GM19025 (cell line): Measurements from ENCODE around the gene FLT3.

ENCODE experiments used
- ATAC-seq: cut with Tn5 transposase; IDR thresholded peaks from one replicate; pipeline ENCODE4 v1.9.1; 2021; ENCODE audit warnings: mild to moderate bottlenecking, low read depth, moderate library complexity; ENCODE audit not compliant: unreplicated experiment

FLT3 gene

DNA sequence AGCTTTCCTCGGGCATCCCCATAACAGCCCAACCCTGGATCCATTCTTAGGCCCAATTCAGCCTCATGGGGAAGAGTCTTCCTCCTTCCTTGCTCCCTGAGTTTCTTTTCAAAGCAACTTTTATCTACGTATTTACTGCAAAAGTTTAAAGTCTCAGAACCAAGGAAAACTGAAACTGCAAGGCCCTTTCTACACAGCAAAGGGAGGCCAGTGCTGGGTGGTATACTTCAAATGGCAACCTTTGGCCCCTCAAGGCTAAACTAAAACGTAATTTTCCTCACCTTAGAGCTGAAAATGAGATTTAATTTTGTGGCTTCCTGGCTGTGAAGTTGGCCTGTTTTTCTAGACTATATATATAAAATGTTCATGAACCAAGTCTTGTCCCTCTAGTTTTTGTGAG is 136.9 kb downstream of the FLT3 start:
- no peak for ATAC-seq

GRCh38 chr13:27962982-27963381 is 137.4 kb downstream of the FLT3 start:
- ATAC-seq: no peak

DNA sequence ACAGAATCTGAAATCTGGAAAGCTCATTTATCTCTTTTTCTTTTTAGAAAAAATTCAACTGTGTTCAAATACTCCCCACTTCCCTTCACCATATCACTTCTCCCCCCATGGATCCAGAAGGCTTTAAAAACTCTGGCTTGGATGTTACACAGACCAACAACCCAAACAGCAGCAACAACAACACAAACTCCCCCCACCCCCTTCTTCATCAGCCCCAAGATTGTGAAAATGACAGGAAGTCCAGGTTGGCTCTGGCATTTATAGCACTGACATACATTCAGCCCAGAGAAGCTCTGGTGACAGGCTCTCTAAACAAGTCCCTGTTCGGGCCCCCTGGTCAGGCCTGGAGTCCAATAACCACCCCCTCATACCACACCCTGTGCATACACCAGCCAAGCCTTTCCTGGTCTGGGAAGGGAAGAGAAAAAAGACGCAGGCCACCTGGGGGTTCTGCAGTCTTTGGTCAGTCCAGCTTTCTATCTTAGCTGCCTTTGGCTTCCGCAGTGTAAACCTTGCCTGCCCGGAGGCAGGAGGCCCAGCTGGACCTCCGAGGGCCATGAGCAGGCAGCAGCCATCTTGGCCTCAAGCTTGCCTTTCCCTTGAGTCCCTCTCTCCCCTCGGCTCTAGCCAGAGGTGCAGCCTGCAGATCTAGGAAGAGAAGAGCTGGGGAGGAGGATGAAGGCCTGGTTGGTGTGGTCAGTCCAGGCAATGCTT is 138.1 kb downstream of the FLT3 start:
- no peak for ATAC-seq

DNA sequence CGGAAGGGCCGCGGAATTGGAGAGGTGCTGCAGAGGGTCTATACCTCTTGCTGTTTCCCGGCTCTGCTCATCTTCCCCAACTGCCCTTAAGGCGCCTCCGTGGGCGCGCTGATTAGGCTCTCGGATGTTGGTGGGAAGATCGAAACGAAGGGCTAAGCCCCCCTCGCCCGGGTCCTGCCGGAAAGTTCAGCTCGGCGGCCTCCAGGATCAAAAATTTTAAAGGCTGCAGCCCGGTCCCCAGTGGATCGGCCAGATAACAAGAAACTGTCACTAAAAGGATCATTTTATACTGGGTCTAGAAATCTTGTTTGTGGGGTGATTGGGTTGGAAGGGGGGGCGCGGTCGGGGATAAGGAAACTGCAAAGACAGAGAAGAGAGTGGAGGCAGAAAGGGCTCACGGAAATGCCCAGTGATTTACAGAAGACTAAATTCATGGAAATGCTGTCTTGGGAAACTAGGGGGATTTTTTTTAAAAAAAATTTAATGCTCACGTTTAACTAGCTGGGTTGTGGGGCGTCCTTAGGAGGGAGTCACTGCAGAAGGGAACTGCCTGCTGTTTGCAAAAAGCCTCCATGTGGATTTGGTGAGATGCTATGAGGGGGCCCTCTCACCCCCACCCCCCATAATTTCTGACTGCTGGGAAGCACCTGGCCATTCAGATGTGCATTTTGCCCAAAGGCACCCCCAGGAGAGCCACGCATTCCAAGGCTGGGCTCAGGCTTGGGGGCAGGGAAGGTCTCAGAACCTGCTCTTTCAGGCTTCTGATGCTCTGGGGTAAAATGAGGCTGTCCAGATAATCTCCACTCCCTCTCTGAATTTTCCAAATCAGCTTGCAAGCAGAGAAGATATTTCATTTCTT is 138.9 kb downstream of the FLT3 start:
- ATAC-seq: no peak

- no peak for ATAC-seq
These were observed 139.8 kb downstream of the FLT3 start for GRCh38 chr13:27960362-27961226.

DNA sequence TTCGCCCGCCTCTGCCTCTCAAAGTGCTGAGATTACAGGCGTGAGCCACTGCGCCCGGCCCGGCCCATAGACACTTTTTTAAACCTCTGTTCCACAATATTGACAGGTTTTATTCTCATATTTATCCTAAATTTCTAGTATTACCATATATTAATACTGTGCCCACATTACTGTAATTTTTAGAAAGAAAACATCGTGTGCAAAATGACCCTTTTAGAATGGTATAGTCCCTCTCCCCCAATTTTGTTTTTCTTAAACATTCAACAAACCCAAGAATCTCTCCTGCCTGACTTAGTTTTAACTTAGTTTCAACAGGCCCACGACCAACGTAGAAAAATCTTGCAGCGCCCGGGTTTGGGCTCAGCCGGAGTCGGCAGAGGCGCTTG is 140.4 kb downstream of the FLT3 start:
- ATAC-seq: no peak

- no peak for ATAC-seq
These were observed 143.6 kb downstream of the FLT3 start for GRCh38 chr13:27956576-27957300.

DNA sequence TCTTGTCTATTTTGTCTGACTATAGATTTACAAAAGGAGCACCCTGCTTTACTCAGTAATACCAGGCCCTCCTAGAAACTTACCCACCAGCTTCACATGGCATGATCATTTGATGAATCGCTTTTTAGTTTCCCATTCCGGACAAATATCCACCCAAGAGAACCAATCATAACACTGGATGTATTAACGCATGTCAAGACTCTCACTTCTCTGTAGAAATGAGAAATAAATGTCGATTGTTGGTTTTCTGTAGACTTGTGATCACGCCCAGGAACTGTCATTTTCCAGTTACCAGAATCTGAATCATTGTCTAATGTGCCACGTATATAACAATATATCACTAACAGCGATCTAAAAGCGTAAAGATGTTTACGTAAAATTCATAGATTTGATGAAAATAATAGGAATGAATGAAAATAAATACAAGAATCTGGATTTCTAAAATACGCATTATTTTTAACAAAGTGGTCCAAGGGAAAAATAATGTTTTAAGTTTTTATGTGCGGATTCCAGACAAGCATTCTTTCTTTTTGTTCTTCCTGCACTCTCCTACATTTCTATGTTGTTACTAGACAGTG is 145.3 kb downstream of the FLT3 start:
- no peak for ATAC-seq

DNA sequence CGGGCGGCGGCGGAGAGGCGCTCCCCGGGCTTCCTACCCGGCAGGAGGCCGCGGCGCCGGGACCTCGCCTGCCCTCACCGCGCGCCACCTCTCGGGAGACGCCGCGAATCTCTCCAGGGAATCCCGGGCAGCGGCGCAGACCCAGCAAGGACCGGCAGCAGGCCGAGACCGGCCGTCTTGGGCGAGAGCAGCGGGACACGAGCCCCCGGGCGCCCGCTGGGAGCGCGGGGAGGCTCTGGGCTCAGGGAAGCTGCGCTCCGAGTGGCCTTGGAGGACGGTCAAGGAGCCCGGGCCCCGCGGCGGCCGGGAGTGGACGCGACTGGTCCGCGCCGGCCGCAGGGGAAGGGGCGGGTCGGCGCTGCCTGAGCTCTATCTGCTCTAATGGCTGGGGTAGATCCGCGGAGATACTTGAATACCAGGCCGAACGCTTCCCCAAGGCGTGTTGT is 145.9 kb downstream of the FLT3 start:
- no peak for ATAC-seq

DNA sequence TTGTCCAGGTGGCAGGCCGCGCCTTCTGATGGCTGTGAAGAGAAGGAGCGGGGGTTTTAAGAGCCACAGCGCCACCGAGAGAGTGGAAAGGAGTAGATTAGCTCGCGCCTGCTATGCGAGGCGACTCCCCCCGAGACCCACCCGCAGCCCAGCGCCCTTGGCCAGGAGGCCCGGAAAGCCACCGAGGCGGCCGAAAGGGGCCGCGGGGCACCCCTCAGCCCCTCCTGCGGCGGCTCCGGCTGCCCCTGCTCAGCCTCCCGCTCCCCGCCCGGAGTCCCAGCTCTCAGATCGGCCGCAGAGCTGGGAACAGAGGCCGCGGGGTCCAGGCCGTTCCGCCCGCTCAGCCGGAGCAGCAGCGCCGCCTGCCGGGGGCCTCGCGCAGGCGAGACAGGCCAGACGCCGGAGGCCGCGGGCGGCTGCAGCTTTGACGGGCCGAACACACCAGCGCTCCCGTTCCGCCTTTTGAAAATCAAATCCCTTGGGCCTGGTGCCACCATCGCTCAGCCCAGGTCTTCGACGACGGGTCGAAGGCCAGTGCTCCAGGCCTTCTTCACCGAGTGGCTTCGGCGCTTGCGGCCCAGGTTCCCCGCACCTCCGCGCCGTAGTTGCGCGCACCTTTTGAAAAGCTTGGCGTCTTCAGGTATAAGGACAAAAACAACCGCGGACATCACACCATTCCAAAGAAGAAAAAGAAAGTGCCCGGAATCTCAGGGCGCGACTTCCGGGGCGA is 146.5 kb downstream of the FLT3 start:
- peak; percentile 76 for ATAC-seq
